B cell (primary cell): ENCODE results near the gene KLF16. TPM values are rescaled to one million over a fixed set of nuclear protein-coding genes. Genes with fewer than 3 reads are reported as not detected.

Source experiments
- ATAC-seq: fragments of 200-7000 bp; cut with Tn5 transposase; one replicate; pipeline ENCODE4 v1.10.0; 2021; ENCODE audit warnings: low read depth, mild to moderate bottlenecking, moderate number of reproducible peaks, moderate library complexity
- CTCF ChIA-PET: fragments of 350-600 bp; sonication (Branson Sonifier 250); formaldehyde crosslinking; loops from one replicate; lab custom pipeline; 2021; ENCODE audit warnings: antibody characterized with exemption, inconsistent platforms; lab: Charles Lee
- POLR2A ChIA-PET: fragments of 350-600 bp; sonication (Branson Sonifier 250); formaldehyde crosslinking; loops from one replicate; lab custom pipeline; 2021; ENCODE audit warnings: antibody characterized with exemption; lab: Charles Lee
- DNase-seq: peaks from one replicate; pipeline ENCODE4 v3.0.0; 2013
- H2AFZ ChIP-seq: 2 replicates; pipeline ENCODE4 v1.6.1; 2012; ENCODE audit warnings: mild to moderate bottlenecking, low read depth, low read length; ENCODE audit not compliant: insufficient read depth, poor library complexity, severe bottlenecking
- H3K27ac ChIP-seq, 2 donors: 1 replicate in 1 of 2; 2 replicates in 1 of 2; pipeline ENCODE4 v1.5.1; 2012 to 2013; ENCODE audit warnings: low read length in 2 of 2, mild to moderate bottlenecking in 2 of 2, moderate library complexity in 1 of 2
- H3K27me3 ChIP-seq, 4 experiments: fragments of 200-600 bp in 1 of 4; sonication (generic) in 1 of 4; replicated peaks in 1 of 4; 1 replicate in 2 of 4; 2 replicates in 2 of 4; pipeline versions ENCODE4 v1.6.1 to v1.7.0; 2013 to 2016; ENCODE audit warnings: low read length in 3 of 4, mild to moderate bottlenecking in 2 of 4, mixed read lengths in 1 of 4, moderate library complexity in 1 of 4; ENCODE audit not compliant: insufficient read depth in 4 of 4, control insufficient read depth in 3 of 4; ENCODE audit errors: control extremely low read depth in 1 of 4
- H3K36me3 ChIP-seq, 2 experiments: replicated peaks in 1 of 2; 1 replicate in 1 of 2; 2 replicates in 1 of 2; pipeline versions ENCODE4 v1.6.1 to v1.7.1; 2013; ENCODE audit warnings: low read length in 1 of 2; ENCODE audit not compliant: insufficient read depth in 2 of 2, control insufficient read depth in 1 of 2; ENCODE audit errors: control extremely low read depth in 1 of 2, extremely low read depth in 1 of 2
- H3K4me1 ChIP-seq, 2 donors: fragments of 200-600 bp in 1 of 2; sonication (generic) in 1 of 2; 1 replicate in 1 of 2; 2 replicates in 1 of 2; pipeline versions ENCODE4 v1.5.1 to v1.6.1; 2013 to 2017; ENCODE audit warnings: low read length in 2 of 2; ENCODE audit not compliant: control insufficient read depth in 2 of 2, insufficient read depth in 2 of 2
- H3K4me2 ChIP-seq: replicated peaks from 2 replicates; pipeline ENCODE3; 2012; ENCODE audit warnings: mild to moderate bottlenecking, low read depth, low read length; ENCODE audit not compliant: poor library complexity, severe bottlenecking
- H3K4me3 ChIP-seq, 5 experiments: fragments of 200-600 bp in 1 of 5; sonication (generic) in 1 of 5; 1 replicate in 3 of 5; 2 replicates in 2 of 5; pipeline versions ENCODE4 v1.5.1 to v1.7.0; 2011 to 2016; ENCODE audit warnings: low read length in 4 of 5, mild to moderate bottlenecking in 4 of 5, low read depth in 2 of 5, control low read depth in 1 of 5, moderate library complexity in 1 of 5; ENCODE audit not compliant: insufficient read depth in 1 of 5; ENCODE audit errors: control extremely low read depth in 1 of 5, extremely low read depth in 1 of 5
- H3K79me2 ChIP-seq: fragments of 200-600 bp; sonication (generic); one replicate; pipeline ENCODE4 v1.6.0; 2016; ENCODE audit warnings: low read length; ENCODE audit not compliant: control insufficient read depth, insufficient read depth
- H3K9ac ChIP-seq: fragments of 200-600 bp; sonication (generic); 2 replicates; pipeline ENCODE4 v1.6.1; 2017; ENCODE audit warnings: mild to moderate bottlenecking, low read length, moderate library complexity
- H3K9me3 ChIP-seq, 3 donors: one replicate each; pipeline versions ENCODE4 v1.6.1 to v1.7.1; 2013; ENCODE audit warnings: low read length in 2 of 3; ENCODE audit not compliant: control insufficient read depth in 2 of 3, insufficient read depth in 1 of 3; ENCODE audit errors: control extremely low read depth in 1 of 3
- H4K20me1 ChIP-seq: 2 replicates; pipeline ENCODE4 v1.6.0; 2012; ENCODE audit warnings: mild to moderate bottlenecking, low read length; ENCODE audit not compliant: insufficient read depth, control insufficient read depth, poor library complexity, severe bottlenecking
- H3K27ac Mint-ChIP-seq: one replicate; pipeline ENCODE4 v1.8.0; 2021; ENCODE audit warnings: mixed read lengths
- H3K27me3 Mint-ChIP-seq: one replicate; pipeline ENCODE4 v1.8.0; 2021; ENCODE audit warnings: mixed read lengths
- H3K4me1 Mint-ChIP-seq: one replicate; pipeline ENCODE4 v1.8.0; 2021; ENCODE audit warnings: mixed read lengths
- H3K4me3 Mint-ChIP-seq: one replicate; pipeline ENCODE4 v1.8.0; 2021; ENCODE audit warnings: mixed read lengths
- H3K9me3 Mint-ChIP-seq: one replicate; pipeline ENCODE4 v1.8.0; 2022; ENCODE audit warnings: mixed read lengths; ENCODE audit not compliant: insufficient read depth
- EZH2 ChIP-seq: IDR thresholded peaks from 2 replicates; pipeline ENCODE4 v1.6.1; 2012; ENCODE audit warnings: borderline replicate concordance, low read depth, mild to moderate bottlenecking, moderate library complexity, low read length; ENCODE audit not compliant: insufficient read depth, poor library complexity, severe bottlenecking
- WGBS: methylation state at CpG from one replicate; pipeline ENCODE4 v1.1.5; 2013; ENCODE audit warnings: missing lambda C conversion rate; ENCODE audit not compliant: insufficient coverage; 5-methylcytosine and 5-hydroxymethylcytosine counted together
- intact Hi-C: fragments of 100-400 bp; cut with micrococcal nuclease; formaldehyde crosslinking; loops from one replicate; pipeline ENCODE4 v1.10.0; 2022
- polyA plus RNA-seq: library from polyadenylated mRNA; depleted of rRNA; stranded (reverse); fragments of >200 nt; gene quantifications from 2 replicates; pipeline ENCODE4 v1.2.3, GENCODE V29; 2012
- total RNA-seq, 2 donors: library from RNA; stranded (reverse); fragments of 120-200 nt in 1 of 2; gene quantifications; 1 replicate in 1 of 2; 2 replicates in 1 of 2; pipeline versions ENCODE4 v1.2.3 to v1.2.4, GENCODE V29; 2013 to 2022
- TF ChIP-seq, protein P1 (sequence below): fragments of 200-600 bp; IDR thresholded peaks from one replicate; pipeline ENCODE4 v1.8.0; 2022; ENCODE audit warnings: antibody characterized with exemption, mild to moderate bottlenecking

Gene KLF16
- total and polyA plus RNA-seq, 2 donors (not counting 1 experiment from before 2014, with no cell fraction given) = 29.7 to 49.0 TPM

DNA sequence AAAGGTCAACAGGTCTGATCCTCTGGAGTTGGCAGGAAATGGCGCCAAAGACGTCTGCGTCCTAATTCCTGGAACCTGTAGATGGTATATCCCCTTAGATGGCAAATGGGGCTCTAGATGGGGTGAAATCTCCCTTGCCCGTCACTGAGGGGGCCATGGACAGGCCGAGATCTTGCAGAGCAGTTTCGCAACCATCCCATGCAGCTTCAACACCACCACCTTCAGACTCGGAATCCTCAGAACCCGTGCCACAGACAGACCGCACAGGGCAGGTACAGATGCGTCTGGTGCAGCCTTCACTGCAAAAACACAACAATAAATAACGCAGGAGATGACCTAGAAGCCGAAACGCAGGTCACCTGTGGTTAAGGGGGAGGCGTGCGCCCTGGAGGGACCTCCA, 32.8 kb downstream of the KLF16 start:
- Mint-ChIP-seq H3K9me3 (no peaks in the 10 kb centered on the region), H3K4me3 (no peak overlapping the region), H3K4me1 (peaks cover 4% of the 10 kb centered on the region), H3K27me3 (no peaks in the 10 kb centered on the region), H3K27ac (no peak overlapping the region)
- Histone ChIP-seq H3K9me3 (no peaks in the 10 kb centered on the region), H3K9ac (no peak overlapping the region), H3K4me3 (no peak overlapping the region), H3K27ac (no peak overlapping the region), H3K79me2 (peaks cover 80% of the 10 kb centered on the region), H3K27me3 (no peaks in the 10 kb centered on the region), H4K20me1 (peaks cover 96% of the 10 kb centered on the region), H2AFZ (no peak overlapping the region), H3K4me2 (no peak overlapping the region), H3K4me1 (peaks cover 0 to 10% of the 10 kb centered on the region in 2 donors), H3K36me3 (peaks cover 0 to 33% of the 10 kb centered on the region in 2 experiments)
- ChIA-PET POLR2A (interaction anchor here (0.6 kb wide), 1 partner anchor 191 kb away, joined by 6 read pairs; no protein-coding TSS in a partner anchor), CTCF (interaction anchor here (1.6 to 2.9 kb wide), 2 partner anchors 36 to 284 kb away, joined by 4 to 8 read pairs; no protein-coding TSS in a partner anchor)
- TF ChIP-seq, protein P1, sequence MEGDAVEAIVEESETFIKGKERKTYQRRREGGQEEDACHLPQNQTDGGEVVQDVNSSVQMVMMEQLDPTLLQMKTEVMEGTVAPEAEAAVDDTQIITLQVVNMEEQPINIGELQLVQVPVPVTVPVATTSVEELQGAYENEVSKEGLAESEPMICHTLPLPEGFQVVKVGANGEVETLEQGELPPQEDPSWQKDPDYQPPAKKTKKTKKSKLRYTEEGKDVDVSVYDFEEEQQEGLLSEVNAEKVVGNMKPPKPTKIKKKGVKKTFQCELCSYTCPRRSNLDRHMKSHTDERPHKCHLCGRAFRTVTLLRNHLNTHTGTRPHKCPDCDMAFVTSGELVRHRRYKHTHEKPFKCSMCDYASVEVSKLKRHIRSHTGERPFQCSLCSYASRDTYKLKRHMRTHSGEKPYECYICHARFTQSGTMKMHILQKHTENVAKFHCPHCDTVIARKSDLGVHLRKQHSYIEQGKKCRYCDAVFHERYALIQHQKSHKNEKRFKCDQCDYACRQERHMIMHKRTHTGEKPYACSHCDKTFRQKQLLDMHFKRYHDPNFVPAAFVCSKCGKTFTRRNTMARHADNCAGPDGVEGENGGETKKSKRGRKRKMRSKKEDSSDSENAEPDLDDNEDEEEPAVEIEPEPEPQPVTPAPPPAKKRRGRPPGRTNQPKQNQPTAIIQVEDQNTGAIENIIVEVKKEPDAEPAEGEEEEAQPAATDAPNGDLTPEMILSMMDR = no peak
- TF ChIP-seq EZH2 = no peak
- ATAC-seq (no peak), DNase-seq (no peak)
- intact Hi-C loops = no loop called here
- whole genome bisulfite sequencing = 91% methylated on average over 7 of the region's 15 CpGs

DNA sequence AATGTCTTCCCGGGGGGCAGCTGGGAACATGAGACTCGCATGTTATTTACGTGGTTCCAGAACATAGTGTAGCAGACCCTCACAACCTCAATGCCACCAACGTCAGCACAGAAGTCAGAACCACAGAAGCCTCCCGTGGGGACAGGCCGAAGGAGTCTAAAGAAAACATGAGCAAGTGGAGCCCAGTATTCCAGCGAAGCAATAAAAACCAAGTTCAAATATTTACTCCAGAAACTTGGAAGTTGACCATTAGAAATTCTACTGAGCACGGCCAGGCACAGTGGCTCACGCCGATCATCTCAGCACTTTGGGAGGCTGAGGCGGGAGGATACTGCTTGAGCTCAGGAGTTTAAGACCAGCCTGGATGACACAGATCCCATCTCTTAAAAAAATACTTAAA, 33.4 kb downstream of the KLF16 start:
- no peak overlapping the region for H3K4me3 ChIP-seq
- H3K27me3 ChIP-seq = no peaks in the 10 kb centered on the region
- H4K20me1 ChIP-seq = peaks cover 92% of the 10 kb centered on the region
- peaks cover 75% of the 10 kb centered on the region for H3K79me2 ChIP-seq
- TF ChIP-seq EZH2 = no peak
- TF ChIP-seq, protein P1 = no peak
- H3K27ac Mint-ChIP-seq = no peak overlapping the region
- H3K27ac ChIP-seq = no peak overlapping the region
- 99% methylated on average over 10 of the region's 11 CpGs for WGBS
- POLR2A ChIA-PET = no interaction called here
- H3K4me2 ChIP-seq = no peak overlapping the region
- peaks cover 4% of the 10 kb centered on the region for H3K4me1 Mint-ChIP-seq
- intact Hi-C loops = no loop called here
- no peaks in the 10 kb centered on the region for H3K9me3 ChIP-seq
- no peak overlapping the region for H2AFZ ChIP-seq
- H3K36me3 ChIP-seq = peaks cover 0 to 35% of the 10 kb centered on the region in 2 experiments
- H3K4me1 ChIP-seq = peaks cover 0 to 10% of the 10 kb centered on the region in 2 donors
- CTCF ChIA-PET = interaction anchor here (1.6 to 2.9 kb wide), 2 partner anchors 35 to 284 kb away, joined by 4 to 8 read pairs; no protein-coding TSS in a partner anchor
- no peak overlapping the region for H3K4me3 Mint-ChIP-seq
- no peak overlapping the region for H3K9ac ChIP-seq
- no peaks in the 10 kb centered on the region for H3K9me3 Mint-ChIP-seq
- DNase-seq = no peak
- H3K27me3 Mint-ChIP-seq = no peaks in the 10 kb centered on the region
- ATAC-seq = no peak
